IPS-NIHi7 (cell line): ENCODE results near the gene LIPT2.
"Not testable (repeated sequence)": the region's sequence is repeated elsewhere in the genome, so short reads cannot be mapped to it uniquely, and the experiment has no call there.

ENCODE experiments used
- DNase-seq: peaks from one replicate; pipeline ENCODE4 v3.0.0; 2012; ENCODE audit warnings: mixed read lengths; ENCODE audit errors: extremely low spot score

LIPT2 gene

DNA sequence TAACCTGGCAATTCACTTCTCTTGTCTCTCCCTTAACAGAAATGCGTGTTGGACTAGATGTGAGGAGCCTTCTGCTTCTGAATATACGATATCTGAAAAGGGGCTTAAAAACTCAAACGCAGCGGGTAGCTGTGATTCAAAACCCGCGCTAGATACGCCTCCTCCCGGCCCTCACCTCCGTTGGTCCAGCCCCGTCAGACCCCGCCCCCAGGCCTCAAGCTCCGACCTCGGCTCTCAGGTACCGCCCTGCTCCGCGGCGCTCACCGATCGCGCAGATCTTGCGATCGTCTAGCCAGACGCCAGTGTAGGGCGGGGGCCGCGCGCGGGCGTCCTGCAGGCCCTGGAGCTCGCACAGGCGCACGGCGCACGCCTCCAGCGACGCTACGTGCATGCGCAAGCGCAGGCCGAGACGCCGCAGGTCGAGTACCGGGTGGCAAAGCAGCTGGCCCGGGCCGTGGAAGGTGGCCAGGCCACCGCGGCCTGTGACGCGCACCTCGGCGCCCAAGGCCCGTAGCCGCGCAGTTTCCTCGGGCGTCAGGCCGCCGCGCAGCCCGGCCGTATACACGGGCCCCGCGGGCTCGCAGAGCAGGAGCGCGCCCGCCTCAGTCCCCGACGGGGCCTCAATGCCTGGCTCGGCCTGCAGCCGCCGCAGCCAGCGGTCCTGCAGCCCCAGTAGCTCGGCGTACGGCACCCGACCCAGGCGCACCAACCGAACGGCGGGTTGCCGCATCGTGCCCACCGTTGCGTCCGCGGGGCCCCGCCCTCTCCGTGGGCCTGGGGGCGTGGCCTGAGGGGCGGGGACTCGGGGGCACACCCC, at the start of gene LIPT2:
Gene LIPT2, minus strand, starts transcription at position 751 of the 817 bp plus-strand sequence. Its CDS starts 21 bp downstream, at position 730.
- peak; percentile 94 for DNase-seq

DNA sequence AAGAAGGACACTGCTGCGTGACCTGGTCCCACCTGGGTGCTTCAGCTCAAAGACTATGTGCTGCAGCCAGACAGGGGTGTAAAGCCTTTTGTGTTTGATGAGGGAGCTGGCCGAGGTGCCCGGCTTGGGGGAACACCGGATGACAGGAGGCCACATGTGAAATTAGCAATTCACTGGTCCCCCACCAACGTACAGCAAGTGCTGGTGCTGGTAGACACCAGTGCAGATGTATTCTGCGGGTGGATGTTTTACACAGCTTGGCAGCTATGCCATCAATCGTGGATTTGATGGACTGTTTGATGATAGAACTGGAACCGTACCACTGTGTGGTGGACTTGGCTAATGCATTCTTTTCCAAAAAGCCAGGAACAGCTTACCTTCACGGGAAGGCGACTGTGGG, 47.9 kb upstream of the LIPT2 start:
- no peak for DNase-seq

DNA sequence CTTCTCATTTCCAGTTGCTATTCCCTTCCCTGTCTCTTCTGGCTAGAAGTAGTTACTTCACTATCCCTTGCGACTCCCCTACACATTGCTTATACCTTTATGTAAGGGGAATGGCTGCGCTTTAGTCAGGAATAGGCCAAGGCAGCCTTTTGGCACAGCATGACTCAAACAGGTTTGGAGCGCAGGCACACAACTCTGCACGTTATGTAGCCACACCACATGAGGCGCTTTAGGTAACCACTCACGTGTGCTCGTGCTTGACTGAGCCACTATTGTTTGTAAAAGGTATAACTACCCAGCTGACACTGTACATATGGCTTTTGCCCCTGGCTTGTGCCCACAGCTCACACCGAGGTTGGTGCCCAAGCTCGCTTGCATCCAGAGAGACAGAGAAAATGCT, 46.7 kb upstream of the LIPT2 start:
- no peak for DNase-seq

DNA sequence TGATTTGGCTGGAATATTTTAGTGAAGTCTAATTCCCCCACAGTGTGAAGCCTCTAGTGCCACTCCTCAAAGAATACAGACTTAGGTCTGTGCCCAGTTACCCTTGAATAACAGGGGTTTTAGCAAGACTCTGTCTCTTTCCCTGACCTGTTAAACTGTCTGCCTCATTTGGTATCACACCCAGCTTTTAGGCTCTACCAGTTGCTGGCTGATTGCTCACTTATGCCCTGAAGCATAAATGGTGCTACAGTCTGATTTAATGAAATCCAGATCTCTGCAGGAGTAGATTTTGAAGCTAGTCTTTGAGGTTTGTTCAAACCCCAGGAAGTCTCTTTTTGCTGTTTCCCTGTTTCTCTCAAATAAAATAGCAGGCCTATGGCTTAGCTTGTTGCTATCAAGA, 45.2 kb upstream of the LIPT2 start:
- no peak for DNase-seq

DNA sequence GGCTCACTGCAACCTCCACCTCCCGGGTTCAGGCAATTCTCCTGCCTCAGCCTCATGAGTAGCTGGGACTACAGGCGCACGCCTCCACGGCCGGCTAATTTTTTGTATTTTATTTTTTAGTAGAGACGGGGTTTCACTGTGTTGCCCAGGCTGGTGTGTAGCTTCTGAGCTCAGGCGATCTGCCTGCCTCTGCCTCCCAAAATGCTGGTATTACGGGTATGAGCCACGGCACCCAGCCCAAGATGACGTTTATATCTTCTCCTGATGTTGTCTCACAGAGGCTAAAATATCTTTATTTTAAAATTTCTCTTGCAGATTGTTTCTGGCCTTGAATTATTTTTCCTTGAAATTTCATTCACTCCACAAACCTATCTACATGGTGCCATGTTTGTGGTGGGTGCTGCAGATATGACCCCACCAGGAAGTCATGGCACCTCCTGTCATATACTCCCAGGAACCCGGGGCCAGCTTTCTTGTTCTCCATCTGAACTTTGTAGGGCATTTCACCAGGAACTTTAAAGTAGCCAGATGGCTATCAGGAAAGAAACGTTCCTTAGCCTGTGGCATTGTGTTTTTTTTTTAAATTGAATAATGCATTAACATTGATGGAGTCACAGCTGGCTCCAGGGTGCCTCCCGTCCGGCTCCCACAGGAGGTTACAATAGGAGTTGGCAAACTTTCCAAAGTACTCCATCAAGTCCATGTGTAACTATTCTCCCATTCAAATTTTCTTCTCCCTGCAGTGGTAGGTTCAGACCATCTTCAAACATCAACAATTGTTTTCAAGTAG, 42.0 kb upstream of the LIPT2 start:
- DNase-seq = no peak

GRCh38 chr11:74534946-74535275, 41.4 kb upstream of the LIPT2 start:
- DNase-seq = not testable (repeated sequence)

DNA sequence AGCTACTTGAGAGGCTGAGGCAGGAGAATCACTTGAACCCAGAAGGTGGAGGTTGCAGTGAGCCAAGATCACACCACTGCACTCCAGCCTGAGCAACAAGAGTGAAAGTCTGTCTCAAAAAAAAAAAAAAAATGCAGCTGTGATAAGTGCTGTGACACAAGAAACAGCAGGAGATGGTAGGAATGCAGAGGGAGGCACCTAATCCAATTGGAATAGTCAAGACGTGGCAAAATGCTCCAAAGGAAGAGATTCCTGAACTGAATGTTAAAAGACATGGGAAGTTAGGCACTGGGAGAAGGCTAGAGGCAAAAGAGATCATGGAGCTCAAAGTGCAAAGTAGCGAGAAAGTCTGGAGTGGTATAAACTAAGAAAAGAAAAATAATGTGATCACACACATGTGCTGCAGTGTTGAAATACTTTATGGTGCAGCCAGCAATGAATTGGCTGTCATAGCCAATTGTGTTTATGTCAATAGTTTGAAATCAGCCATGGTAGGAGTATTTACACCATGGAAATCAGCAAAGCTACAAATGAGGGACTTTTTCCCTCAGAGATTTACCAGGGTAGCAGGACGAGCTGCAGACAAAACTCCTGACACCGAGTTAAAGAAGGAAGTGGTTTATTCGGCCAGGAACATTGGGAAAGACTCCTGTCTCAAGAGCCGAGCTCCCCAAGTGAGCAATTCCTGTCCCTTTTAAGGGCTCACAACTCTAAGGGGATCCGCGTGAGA, 40.9 kb upstream of the LIPT2 start:
- DNase-seq = peak; percentile 19

DNA sequence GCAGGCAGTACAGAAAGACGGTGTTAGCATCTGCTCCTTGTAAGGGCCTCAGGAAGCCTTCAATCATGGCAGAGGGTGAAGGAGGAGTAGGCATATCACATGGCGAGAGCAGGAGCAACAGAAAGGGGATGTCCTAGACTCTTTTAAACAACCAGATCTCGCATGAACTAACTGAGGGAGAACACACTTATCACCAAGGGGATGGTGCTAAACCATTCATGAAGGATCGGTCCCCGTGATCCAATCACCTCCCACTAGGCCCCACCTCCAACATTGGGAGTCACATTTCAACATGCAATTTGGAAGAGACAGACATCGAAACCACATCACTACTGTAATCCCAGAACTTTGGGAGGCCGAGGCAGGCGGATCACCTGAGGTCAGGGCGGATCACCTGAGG, 39.9 kb upstream of the LIPT2 start:
- DNase-seq = no peak

GRCh38 chr11:74532501-74533246, 39.1 kb upstream of the LIPT2 start:
- DNase-seq = no peak

GRCh38 chr11:74524978-74525377, 31.5 kb upstream of the LIPT2 start:
- no peak for DNase-seq

GRCh38 chr11:74524501-74524900, 31.0 kb upstream of the LIPT2 start:
- no peak for DNase-seq

GRCh38 chr11:74522776-74523175, 29.3 kb upstream of the LIPT2 start:
- DNase-seq = no peak

DNA sequence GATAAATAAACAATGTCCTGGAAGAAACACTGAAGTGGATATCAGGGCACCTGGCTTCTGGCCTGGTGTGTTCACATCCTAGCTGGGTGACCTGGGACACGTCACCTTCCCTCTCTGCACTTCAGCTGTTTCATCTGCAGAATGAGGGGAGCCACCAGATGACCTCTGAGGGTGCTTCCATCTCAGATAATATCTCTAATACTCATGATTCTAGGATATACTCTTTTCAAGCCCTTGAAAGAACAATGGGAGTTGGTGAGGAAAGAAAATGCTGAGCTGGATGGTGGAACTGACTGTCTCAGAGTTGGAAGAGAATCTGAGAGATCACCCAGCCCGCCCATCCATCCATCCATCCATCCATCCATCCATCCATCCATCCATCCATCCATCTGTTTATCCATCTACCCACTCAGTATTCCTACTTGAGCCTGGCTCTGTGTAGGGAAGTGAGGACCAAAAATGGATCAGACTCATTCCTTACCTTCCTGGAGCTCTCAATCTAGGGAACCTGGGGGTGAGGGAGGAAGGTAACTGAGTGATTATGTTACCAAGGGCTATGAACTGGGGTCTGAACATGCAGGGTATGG, 28.2 kb upstream of the LIPT2 start:
- no peak for DNase-seq

DNA sequence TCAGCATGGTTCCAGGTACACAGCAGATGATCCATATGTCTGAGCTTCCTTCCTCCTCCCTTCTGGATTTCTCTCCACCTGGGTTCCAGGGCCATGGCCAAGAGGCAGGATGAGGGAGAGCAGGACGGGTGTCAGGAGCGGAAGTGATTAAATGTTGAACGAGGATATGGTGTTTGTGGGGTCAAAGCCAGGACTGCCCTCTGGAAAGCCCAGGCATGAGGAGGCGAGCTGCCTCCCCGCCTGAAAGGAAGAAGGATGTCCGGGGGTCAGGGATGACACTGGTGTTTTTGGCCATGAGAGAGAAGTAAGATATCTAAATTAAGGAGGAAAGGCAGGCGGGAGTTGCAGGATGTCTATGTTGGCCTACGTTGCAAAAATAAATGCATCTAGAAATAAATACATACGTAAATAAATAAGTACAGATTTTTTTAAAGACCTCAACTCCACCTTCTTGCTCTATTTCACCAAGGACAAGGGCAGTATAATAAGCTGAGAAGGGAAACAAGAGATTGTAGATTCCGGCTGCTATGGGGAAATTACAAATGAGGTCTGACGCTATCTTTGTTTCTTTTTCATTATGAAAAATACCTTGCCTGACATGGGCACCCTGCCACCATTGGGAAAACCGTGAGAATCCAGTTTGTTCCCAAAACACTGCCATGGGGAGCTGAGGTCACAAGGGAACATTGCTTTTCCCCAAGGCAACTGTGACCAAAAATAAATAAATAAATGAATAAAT, 27.6 kb upstream of the LIPT2 start:
- DNase-seq = no peak

- DNase-seq = no peak
Observed at GRCh38 chr11:74520316-74520715, 26.8 kb upstream of the LIPT2 start.

DNA sequence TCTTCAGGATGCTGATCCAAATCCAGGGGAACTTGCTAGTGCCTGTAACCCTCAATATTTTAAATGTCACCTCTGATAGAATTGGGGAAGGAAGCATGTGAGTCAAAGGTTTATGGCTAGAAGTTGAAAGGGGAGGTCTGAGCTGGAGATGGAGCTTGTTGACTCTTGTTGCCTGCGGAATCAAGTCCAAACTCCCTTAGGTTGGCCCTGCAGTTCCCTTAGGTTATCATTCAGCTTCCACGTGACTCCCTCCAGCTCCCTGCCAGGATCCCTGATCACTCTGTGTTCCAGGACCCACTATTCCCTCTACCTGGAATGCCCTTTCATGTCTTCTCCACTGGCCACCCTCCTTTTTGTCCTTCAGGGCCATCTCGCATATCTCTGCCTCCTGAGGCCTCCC, 26.2 kb upstream of the LIPT2 start:
- DNase-seq = no peak

GRCh38 chr11:74517592-74517991, 24.1 kb upstream of the LIPT2 start:
- DNase-seq = not testable (repeated sequence)

DNA sequence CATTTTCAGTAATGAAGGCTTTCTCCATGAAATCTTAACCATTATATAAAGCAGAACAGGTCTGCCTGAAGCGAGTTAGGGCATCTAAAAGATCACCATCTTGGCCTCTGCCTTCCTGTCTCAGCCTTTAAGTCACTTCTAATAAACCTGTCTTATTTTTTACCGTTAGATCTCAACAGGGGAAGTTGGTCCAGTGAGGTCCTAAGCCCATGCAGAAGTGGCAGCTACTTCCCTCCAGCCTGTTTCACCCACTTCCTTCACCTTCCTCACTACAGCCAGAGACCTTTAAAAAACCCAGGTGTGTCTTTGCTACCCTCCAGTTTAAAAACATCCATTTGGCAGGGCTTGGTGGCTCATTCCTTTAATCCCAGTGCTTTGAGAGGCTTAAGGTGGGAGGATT, 14.1 kb upstream of the LIPT2 start:
- DNase-seq = no peak

DNA sequence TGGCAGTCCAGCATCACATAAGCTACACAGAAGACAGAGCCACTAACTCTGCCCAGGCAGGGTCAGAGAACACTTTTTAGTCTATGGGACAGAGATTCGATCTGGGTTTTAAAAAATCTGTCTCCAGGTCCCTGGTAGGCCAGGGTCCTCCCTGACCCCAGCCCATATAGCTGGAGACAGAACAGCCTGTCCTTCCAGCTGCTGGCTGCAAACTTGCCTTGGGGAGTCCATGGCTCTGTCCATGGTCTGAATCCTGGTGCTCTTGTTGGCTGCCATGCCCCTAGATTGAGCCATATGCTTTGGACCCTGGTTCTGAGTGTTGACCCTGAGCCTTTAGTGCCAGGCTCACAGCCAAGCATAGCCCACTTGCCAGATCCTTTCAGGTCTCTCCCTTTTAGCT, 13.3 kb upstream of the LIPT2 start:
- peak; percentile 45 for DNase-seq

- DNase-seq = no peak
Observed at GRCh38 chr11:74505911-74506310, 12.4 kb upstream of the LIPT2 start.
